Spleen (tissue), 7 donors: Measurements from ENCODE around the gene RUFY1.

Experiments
- CTCF ChIP-seq, 11 experiments: fragments of 200-600 bp in 7 of 11; fragments of 450-650 bp in 4 of 11; sonication (generic) in 4 of 11; IDR thresholded peaks in 8 of 11; conservative IDR thresholded peaks in 3 of 11; 1 replicate in 7 of 11; 2 replicates in 4 of 11; pipeline versions ENCODE4 v1.4.0 to v1.8.0; 2016 to 2021; ENCODE audit warnings: antibody characterized with exemption in 11 of 11, inconsistent platforms in 4 of 11, mild to moderate bottlenecking in 1 of 11
- POLR2A ChIP-seq, 3 donors: fragments of 450-650 bp; IDR thresholded peaks; one replicate each; pipeline ENCODE4 v1.5.1; 2017; ENCODE audit warnings: antibody characterized with exemption in 3 of 3, mild to moderate bottlenecking in 1 of 3
- POLR2AphosphoS5 ChIP-seq, 3 donors: sonication (generic); formaldehyde crosslinking; IDR thresholded peaks; one replicate each; pipeline ENCODE4 v1.5.1; 2017; ENCODE audit warnings: antibody characterized with exemption in 3 of 3
- donor health status: DM: no; HTN: no; CAD: no; lungs with moderate emphysema.
- donor health status: DM: no; HTN: no; CAD: no.
- donor health status: DM: no; HTN: no; CAD: no.

- TF ChIP-seq POLR2AphosphoS5 (IDR thresholded peaks at IDR 0.05) (no peak), CTCF (IDR thresholded peaks at IDR 0.05 in 8 of 11, conservative IDR thresholded peaks at IDR 0.05 in 3 of 11) (no peak), POLR2A (IDR thresholded peaks at IDR 0.05) (no peak)
Measured at GRCh38 chr5:179516221-179516620, 34.1 kb upstream of the RUFY1 start.
